ENCODE measurements around the gene MYO19.
"Not testable (repeated sequence)": the region's sequence is repeated elsewhere in the genome, so short reads cannot be mapped to it uniquely, and the experiment has no call there.

Gene MYO19

GRCh38 chr17:36532435-36532975, 2.2 kb downstream of the MYO19 start:
- no peak for DNase-seq

GRCh38 chr17:36529121-36529520, 5.5 kb downstream of the MYO19 start:
- DNase-seq: no peak

- no peak for DNase-seq
Observed at GRCh38 chr17:36527621-36528250, 6.9 kb downstream of the MYO19 start.

GRCh38 chr17:36525888-36526287, 8.8 kb downstream of the MYO19 start:
- no peak for DNase-seq

- no peak for DNase-seq
Observed at GRCh38 chr17:36525113-36525512, 9.6 kb downstream of the MYO19 start.

GRCh38 chr17:36524428-36524876, 10.2 kb downstream of the MYO19 start:
- no peak for DNase-seq

- no peak for DNase-seq
Observed at GRCh38 chr17:36523113-36523512, 11.6 kb downstream of the MYO19 start.

GRCh38 chr17:36515837-36516236, 18.8 kb downstream of the MYO19 start:
- no peak for DNase-seq

- no peak for DNase-seq
Observed at GRCh38 chr17:36514856-36515255, 19.8 kb downstream of the MYO19 start.

GRCh38 chr17:36512641-36513040, 22.0 kb downstream of the MYO19 start:
- DNase-seq: no peak

GRCh38 chr17:36511216-36511615, 23.5 kb downstream of the MYO19 start:
- DNase-seq: no peak

GRCh38 chr17:36510636-36511035, 24.0 kb downstream of the MYO19 start:
- no peak for DNase-seq

- no peak for DNase-seq
Observed at GRCh38 chr17:36509272-36509985, 25.2 kb downstream of the MYO19 start.

- DNase-seq: not testable (repeated sequence)
Observed at GRCh38 chr17:36508439-36508838, 26.2 kb downstream of the MYO19 start.

- DNase-seq: no peak
Observed at GRCh38 chr17:36507266-36507665, 27.4 kb downstream of the MYO19 start.

GRCh38 chr17:36506831-36507230, 27.8 kb downstream of the MYO19 start:
- DNase-seq: no peak

GRCh38 chr17:36506249-36506826, 28.3 kb downstream of the MYO19 start:
- DNase-seq: no peak

GRCh38 chr17:36505171-36505570, 29.5 kb downstream of the MYO19 start:
- DNase-seq: no peak

- DNase-seq: no peak
Observed at GRCh38 chr17:36504156-36504545, 30.5 kb downstream of the MYO19 start.

GRCh38 chr17:36503456-36504155, 31.1 kb downstream of the MYO19 start:
- no peak for DNase-seq

GRCh38 chr17:36501963-36502362, 32.7 kb downstream of the MYO19 start:
- DNase-seq: no peak

- no peak for DNase-seq
Observed at GRCh38 chr17:36501351-36501750, 33.3 kb downstream of the MYO19 start.

GRCh38 chr17:36500745-36501225, 33.9 kb downstream of the MYO19 start:
- no peak for DNase-seq
